Measurements from ENCODE around the gene GHRHR.

The GHRHR gene

GRCh38 chr7:30968747-30969603 is 5.2 kb downstream of the GHRHR start:
- DNase-seq (ENCODE audit: low read depth), result no peak

- no peak for DNase-seq (ENCODE audit: low read depth)
These were observed 5.8 kb downstream of the GHRHR start for GRCh38 chr7:30969604-30969970.

- no peak for DNase-seq (ENCODE audit: low read depth)
These were observed 6.3 kb downstream of the GHRHR start for GRCh38 chr7:30970074-30970473.

GRCh38 chr7:30970594-30971094 is 6.9 kb downstream of the GHRHR start:
- DNase-seq (ENCODE audit: low read depth), result no peak

- no peak for DNase-seq (ENCODE audit: low read depth)
These were observed 7.7 kb downstream of the GHRHR start for GRCh38 chr7:30971440-30971839.

- no peak for DNase-seq (ENCODE audit: low read depth)
These were observed 8.2 kb downstream of the GHRHR start for GRCh38 chr7:30971840-30972563.

- DNase-seq (ENCODE audit: low read depth), result no peak
These were observed 9.5 kb downstream of the GHRHR start for GRCh38 chr7:30973292-30973691.

GRCh38 chr7:30973791-30974604 is 10.2 kb downstream of the GHRHR start:
- no peak for DNase-seq (ENCODE audit: low read depth)

- no peak for DNase-seq (ENCODE audit: low read depth)
These were observed 11.0 kb downstream of the GHRHR start for GRCh38 chr7:30974605-30975255.

- no peak for DNase-seq (ENCODE audit: low read depth)
These were observed 11.6 kb downstream of the GHRHR start for GRCh38 chr7:30975256-30975899.

GRCh38 chr7:30976381-30976780 is 12.6 kb downstream of the GHRHR start:
- no peak for DNase-seq (ENCODE audit: low read depth)

- DNase-seq (ENCODE audit: low read depth), result no peak
These were observed 13.5 kb downstream of the GHRHR start for GRCh38 chr7:30977222-30977621.

- no peak for DNase-seq (ENCODE audit: low read depth)
These were observed 14.3 kb downstream of the GHRHR start for GRCh38 chr7:30977896-30978564.

GRCh38 chr7:30979027-30979426 is 15.3 kb downstream of the GHRHR start:
- no peak for DNase-seq (ENCODE audit: low read depth)

- DNase-seq (ENCODE audit: low read depth), result no peak
These were observed 16.4 kb downstream of the GHRHR start for GRCh38 chr7:30980194-30980593.

GRCh38 chr7:30980751-30981150 is 17.0 kb downstream of the GHRHR start:
- no peak for DNase-seq (ENCODE audit: low read depth)

- DNase-seq (ENCODE audit: low read depth), result peak; percentile 64
These were observed 19.5 kb downstream of the GHRHR start for GRCh38 chr7:30983042-30983913.

- DNase-seq (ENCODE audit: low read depth), result no peak
These were observed 20.1 kb downstream of the GHRHR start for GRCh38 chr7:30983914-30984247.

- no peak for DNase-seq (ENCODE audit: low read depth)
These were observed 20.8 kb downstream of the GHRHR start for GRCh38 chr7:30984359-30985107.
